PC-3 (cell line): ENCODE results near the gene CDKL5.

Experiments used
- CTCF ChIP-seq: fragments of 300-600 bp; sonication (generic); conservative IDR thresholded peaks from 2 replicates; pipeline ENCODE4 v1.5.1; 2017; ENCODE audit warnings: antibody characterized with exemption, low read depth, mild to moderate bottlenecking, low read length
- EZH2phosphoT487 ChIP-seq: fragments of 300-600 bp; sonication (generic); IDR thresholded peaks from 2 replicates; pipeline ENCODE4 v1.6.1; 2018; ENCODE audit warnings: mild to moderate bottlenecking, antibody characterized with exemption, low read length, borderline replicate concordance

GRCh38 chrX:18677161-18677869 is 251.9 kb downstream of the CDKL5 start:
- TF ChIP-seq CTCF, result no peak
- no peak for TF ChIP-seq EZH2phosphoT487
